ENCODE measurements around the gene SOX5. TPM values are rescaled to one million over a fixed set of nuclear protein-coding genes. Genes with fewer than 3 reads are reported as not detected.

Gene SOX5
- total and polyA plus RNA-seq, 2 of the 8 experiments (the other 6 are each of a cell fraction or from before 2014, with no cell fraction given) = 2.2 to 2.6 TPM

DNA sequence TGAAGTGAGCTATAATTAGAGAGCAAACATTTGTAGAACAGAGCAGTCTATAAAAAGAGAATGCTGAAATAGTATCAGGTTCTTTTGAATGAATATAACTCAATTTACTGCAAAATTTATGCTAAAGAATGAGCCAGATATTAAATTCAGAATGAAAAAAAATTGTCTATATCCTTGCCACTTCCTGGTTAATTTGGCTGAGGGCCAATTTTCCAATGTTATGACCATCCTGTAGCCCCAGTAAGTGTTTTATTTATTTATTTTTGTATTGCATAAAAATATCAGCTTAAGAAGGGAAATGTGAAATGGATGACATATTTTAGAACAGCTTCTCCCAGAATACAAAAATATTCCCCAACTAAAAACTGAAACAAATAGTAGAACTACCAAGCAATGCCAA, 263.4 kb downstream of the SOX5 start (continued):
- TF ChIP-seq USF2 (IDR thresholded peaks at IDR 0.05; ENCODE audit: low read length) = no peak
- TF ChIP-seq TAF7 (optimal IDR thresholded peaks at IDR 0.05; ENCODE audit: borderline replicate concordance, low read depth, low read length) = no peak
- no peak for TF ChIP-seq BRCA1 (IDR thresholded peaks at IDR 0.05; ENCODE audit: low read depth, low read length)
